Left lung (tissue), 14 donors: ENCODE measurements around the gene VSTM5. TPM values are rescaled to one million over a fixed set of nuclear protein-coding genes. Genes with fewer than 3 reads are reported as not detected.
A peak's percentile ranks its signal among the peaks of the same experiment; 100 is the strongest.
"Not testable (repeated sequence)": the region's sequence is repeated elsewhere in the genome, so short reads cannot be mapped to it uniquely, and the experiment has no call there.

Experiments used
- ATAC-seq: fragments of 200-7000 bp; cut with Tn5 transposase; one replicate; pipeline ENCODE4 v1.9.1; 2020; ENCODE audit warnings: moderate library complexity
- DNase-seq, 4 donors: peaks; one replicate each; pipeline ENCODE4 v3.0.0-alpha.2; 2013 to 2020
- H3K27ac ChIP-seq, 2 donors: fragments of 200-600 bp; sonication (generic) in 1 of 2; one replicate each; pipeline versions ENCODE4 v1.5.0 to v1.8.0; 2020 to 2021
- H3K27me3 ChIP-seq, 2 donors: fragments of 200-600 bp; sonication (generic) in 1 of 2; one replicate each; pipeline versions ENCODE4 v1.5.0 to v1.8.0; 2020 to 2021
- H3K36me3 ChIP-seq, 2 donors: fragments of 200-600 bp; sonication (generic) in 1 of 2; one replicate each; pipeline versions ENCODE4 v1.5.0 to v1.8.0; 2020 to 2021
- H3K4me1 ChIP-seq, 2 donors: fragments of 200-600 bp; one replicate each; pipeline ENCODE4 v1.8.0; 2021
- H3K4me3 ChIP-seq, 2 donors: fragments of 200-600 bp; sonication (generic) in 1 of 2; one replicate each; pipeline versions ENCODE4 v1.5.0 to v1.8.0; 2020 to 2021; ENCODE audit warnings: mild to moderate bottlenecking in 1 of 2
- H3K9me3 ChIP-seq, 2 donors: fragments of 200-600 bp; sonication (generic) in 1 of 2; one replicate each; pipeline versions ENCODE4 v1.5.0 to v1.8.0; 2020 to 2021
- intact Hi-C, 2 donors: fragments of 100-400 bp; cut with DNase I; formaldehyde crosslinking; loops; one replicate each; pipeline versions ENCODE4 v1.11.2 to v1.14.2; 2022
- long read RNA-seq, 12 donors: library from polyadenylated mRNA in 2 of 12; unstranded in 2 of 12; transcript quantifications; one replicate each; pipeline ENCODE4 v2.0.0 and lab custom pipeline, GENCODE V29; 2019 to 2026
- polyA plus RNA-seq, 6 donors: library from polyadenylated mRNA; unstranded; fragments of 120-200 nt; gene quantifications; one replicate each; pipeline ENCODE4 v1.2.1, GENCODE V29; 2013; ENCODE audit not compliant: insufficient read length in 6 of 6
- total RNA-seq, 2 donors: library from RNA; stranded (reverse); fragmentation: NEBNext Ultra II Directional; extraction: Animal tissue kit (Norgen Biotek cat#: 25700); gene quantifications; one replicate each; pipeline ENCODE4 v1.2.1, GENCODE V29; 2021
- TF ChIP-seq, protein P1 (sequence below), 2 donors: fragments of 200-600 bp; sonication (generic) in 1 of 2; IDR thresholded peaks; one replicate each; pipeline versions ENCODE4 v1.5.0 to v1.8.0; 2021; ENCODE audit warnings: antibody characterized with exemption in 2 of 2
- donor health status: DM: no; HTN: yes; CAD: no.
- donor health status: DM: no; HTN: no; CAD: no.

The VSTM5 gene, protein sequence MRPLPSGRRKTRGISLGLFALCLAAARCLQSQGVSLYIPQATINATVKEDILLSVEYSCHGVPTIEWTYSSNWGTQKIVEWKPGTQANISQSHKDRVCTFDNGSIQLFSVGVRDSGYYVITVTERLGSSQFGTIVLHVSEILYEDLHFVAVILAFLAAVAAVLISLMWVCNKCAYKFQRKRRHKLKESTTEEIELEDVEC
- under 1 TPM; 0.16 to 0.38 TPM for total RNA-seq
- polyA plus RNA-seq: 1 to 10 TPM in 1 of 6 donors, under 1 TPM in 5; 0.52 to 1.1 (median 0.74) TPM
- long read RNA-seq, donor 1, partial matches to known transcripts: 0 of 1 reads
- long read RNA-seq, donor 1, other reads (novel, unspliced or antisense): 0 of 1 reads
- long read RNA-seq, donor 2: 0 reads
- long read RNA-seq, donor 3: 0 reads
- long read RNA-seq, donor 4: 0 reads
- long read RNA-seq, donor 5: 0 reads
- long read RNA-seq, donor 6: 0 reads
- long read RNA-seq, donor 7: 0 reads
- long read RNA-seq, donor 8: 0 reads
- long read RNA-seq, donor 9: 0 reads
- long read RNA-seq, donor 10: 0 reads
- long read RNA-seq, donor 11: 0 reads
- long read RNA-seq, donor 12: 0 reads

GRCh38 chr11:93850594-93851018 is at the start of gene VSTM5:
Gene VSTM5 (minus strand): TSS chr11:93850618. CDS start chr11:93850502, 116 bp downstream.
- H3K4me1 ChIP-seq: no peaks in the 10 kb centered on the region
- ATAC-seq (no peak), DNase-seq (no peak)
- intact Hi-C loops: no loop called here
- peaks cover 0 to 28% of the 10 kb centered on the region in 2 donors for H3K27me3 ChIP-seq
- TF ChIP-seq, protein P1, sequence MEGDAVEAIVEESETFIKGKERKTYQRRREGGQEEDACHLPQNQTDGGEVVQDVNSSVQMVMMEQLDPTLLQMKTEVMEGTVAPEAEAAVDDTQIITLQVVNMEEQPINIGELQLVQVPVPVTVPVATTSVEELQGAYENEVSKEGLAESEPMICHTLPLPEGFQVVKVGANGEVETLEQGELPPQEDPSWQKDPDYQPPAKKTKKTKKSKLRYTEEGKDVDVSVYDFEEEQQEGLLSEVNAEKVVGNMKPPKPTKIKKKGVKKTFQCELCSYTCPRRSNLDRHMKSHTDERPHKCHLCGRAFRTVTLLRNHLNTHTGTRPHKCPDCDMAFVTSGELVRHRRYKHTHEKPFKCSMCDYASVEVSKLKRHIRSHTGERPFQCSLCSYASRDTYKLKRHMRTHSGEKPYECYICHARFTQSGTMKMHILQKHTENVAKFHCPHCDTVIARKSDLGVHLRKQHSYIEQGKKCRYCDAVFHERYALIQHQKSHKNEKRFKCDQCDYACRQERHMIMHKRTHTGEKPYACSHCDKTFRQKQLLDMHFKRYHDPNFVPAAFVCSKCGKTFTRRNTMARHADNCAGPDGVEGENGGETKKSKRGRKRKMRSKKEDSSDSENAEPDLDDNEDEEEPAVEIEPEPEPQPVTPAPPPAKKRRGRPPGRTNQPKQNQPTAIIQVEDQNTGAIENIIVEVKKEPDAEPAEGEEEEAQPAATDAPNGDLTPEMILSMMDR (IDR thresholded peaks at IDR 0.05): no peak
- H3K36me3 ChIP-seq: no peaks in the 10 kb centered on the region
- H3K4me3 ChIP-seq: peak within 1 kb of the TSS; percentile 31 to 44
- H3K9me3 ChIP-seq: no peaks in the 10 kb centered on the region
- no peak within 1 kb of the TSS for H3K27ac ChIP-seq

- Histone ChIP-seq H3K27ac (no peak overlapping the region), H3K4me1 (no peaks in the 10 kb centered on the region), H3K4me3 (no peak overlapping the region), H3K36me3 (no peaks in the 10 kb centered on the region), H3K9me3 (no peaks in the 10 kb centered on the region), H3K27me3 (peaks cover 0 to 5% of the 10 kb centered on the region in 2 donors)
- peak in 2 of 4 donors; percentile 51 to 70 for DNase-seq
- intact Hi-C loops: no loop called here
- ATAC-seq: peak; percentile 95
- TF ChIP-seq, protein P1 (IDR thresholded peaks at IDR 0.05): peak; percentile 28 to 56
Observed at GRCh38 chr11:93895106-93895862, 44.9 kb upstream of the VSTM5 start.

GRCh38 chr11:93890391-93891051 is 40.1 kb upstream of the VSTM5 start:
- intact Hi-C loops: no loop called here

GRCh38 chr11:93887111-93887510 is 36.7 kb upstream of the VSTM5 start:
- intact Hi-C loops: no loop called here
- H3K36me3 ChIP-seq: no peaks in the 10 kb centered on the region
- H3K4me1 ChIP-seq: no peaks in the 10 kb centered on the region
- ATAC-seq (no peak), DNase-seq (no peak)
- H3K27me3 ChIP-seq: no peaks in the 10 kb centered on the region
- H3K4me3 ChIP-seq: no peak overlapping the region
- H3K27ac ChIP-seq: no peak overlapping the region
- H3K9me3 ChIP-seq: peaks cover 0 to 12% of the 10 kb centered on the region in 2 donors
- TF ChIP-seq, protein P1 (IDR thresholded peaks at IDR 0.05): no peak

More at GRCh38 chr11:93890391-93891051, 40.1 kb upstream of the VSTM5 start:
- ATAC-seq (no peak), DNase-seq (no peak)
- Histone ChIP-seq H3K27ac (no peak overlapping the region), H3K27me3 (no peaks in the 10 kb centered on the region), H3K4me3 (no peak overlapping the region), H3K36me3 (no peaks in the 10 kb centered on the region), H3K9me3 (no peaks in the 10 kb centered on the region), H3K4me1 (no peaks in the 10 kb centered on the region)
- TF ChIP-seq, protein P1 (IDR thresholded peaks at IDR 0.05): no peak

GRCh38 chr11:93879114-93879513 is 28.7 kb upstream of the VSTM5 start:
- H3K27me3 ChIP-seq, DNase-seq, H3K27ac ChIP-seq, H3K36me3 ChIP-seq, ATAC-seq, intact Hi-C loops, H3K4me3 ChIP-seq, H3K4me1 ChIP-seq: not testable (repeated sequence)
- peaks cover 0 to 19% of the 10 kb centered on the region in 2 donors for H3K9me3 ChIP-seq
